Measurements from ENCODE around the gene SCLT1. TPM values are rescaled to one million over a fixed set of nuclear protein-coding genes. Genes with fewer than 3 reads are reported as not detected.

Gene SCLT1
- polyA plus RNA-seq, 1 donor from 2014 or later, result 12.8 TPM

- no peak overlapping the region for H3K9ac ChIP-seq (ENCODE audit: low read length)
Measured at GRCh38 chr4:128847082-128847724, 246.1 kb downstream of the SCLT1 start.

DNA sequence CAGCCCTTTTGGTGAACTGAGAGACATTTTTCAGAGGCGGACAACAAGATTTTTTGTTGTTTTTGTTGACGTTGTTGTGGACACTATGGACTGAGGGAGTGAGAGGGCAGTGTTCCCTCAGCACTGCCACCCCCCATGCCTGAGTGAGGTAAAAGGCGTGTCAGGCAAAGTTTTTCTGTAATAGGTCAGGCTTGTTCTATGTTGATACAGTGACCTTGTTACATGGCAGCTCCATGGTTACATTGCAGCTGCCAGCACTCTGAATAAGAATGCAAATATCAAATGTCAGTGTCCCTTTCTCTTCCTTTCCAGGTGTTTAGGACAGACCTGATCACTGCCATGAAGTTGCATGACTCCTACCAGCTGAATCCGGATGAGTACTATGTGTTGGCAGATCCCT is 247.3 kb downstream of the SCLT1 start:
- H3K36me3 ChIP-seq (ENCODE audit: insufficient read depth, low read length), result no peaks in the 10 kb centered on the region
- H3K4me2 ChIP-seq (ENCODE audit: low read length), result no peak overlapping the region
- H3K4me3 ChIP-seq (ENCODE audit: low read length), result no peak overlapping the region
- H3K79me2 ChIP-seq (replicated peaks; ENCODE audit: insufficient read depth, low read length), result peaks cover 9% of the 10 kb centered on the region
- H3K9me2 ChIP-seq (ENCODE audit: insufficient read depth, low read length), result no peaks in the 10 kb centered on the region
- H2AFZ ChIP-seq (ENCODE audit: low read depth, low read length), result no peak overlapping the region
- H4K20me1 ChIP-seq (ENCODE audit: insufficient read depth), result no peaks in the 10 kb centered on the region
- no peak overlapping the region for H3K9ac ChIP-seq (ENCODE audit: low read length)
- H3K9me3 ChIP-seq (ENCODE audit: low read length), result no peaks in the 10 kb centered on the region
- no peak overlapping the region for H3K27ac ChIP-seq (ENCODE audit: low read length)
- no peaks in the 10 kb centered on the region for H3K27me3 ChIP-seq (ENCODE audit: insufficient read depth, low read depth, low read length)
- H3F3A ChIP-seq (ENCODE audit: insufficient read depth, low read length, poor library complexity, severe bottlenecking), result no peaks in the 10 kb centered on the region
- TF ChIP-seq TAF1 (IDR thresholded peaks at IDR 0.05; ENCODE audit: low read depth), result no peak
- TF ChIP-seq EZH2 (IDR thresholded peaks at IDR 0.05; ENCODE audit: borderline replicate concordance, insufficient read depth, low read length, poor library complexity, severe bottlenecking), result no peak
- TF ChIP-seq, protein P1, sequence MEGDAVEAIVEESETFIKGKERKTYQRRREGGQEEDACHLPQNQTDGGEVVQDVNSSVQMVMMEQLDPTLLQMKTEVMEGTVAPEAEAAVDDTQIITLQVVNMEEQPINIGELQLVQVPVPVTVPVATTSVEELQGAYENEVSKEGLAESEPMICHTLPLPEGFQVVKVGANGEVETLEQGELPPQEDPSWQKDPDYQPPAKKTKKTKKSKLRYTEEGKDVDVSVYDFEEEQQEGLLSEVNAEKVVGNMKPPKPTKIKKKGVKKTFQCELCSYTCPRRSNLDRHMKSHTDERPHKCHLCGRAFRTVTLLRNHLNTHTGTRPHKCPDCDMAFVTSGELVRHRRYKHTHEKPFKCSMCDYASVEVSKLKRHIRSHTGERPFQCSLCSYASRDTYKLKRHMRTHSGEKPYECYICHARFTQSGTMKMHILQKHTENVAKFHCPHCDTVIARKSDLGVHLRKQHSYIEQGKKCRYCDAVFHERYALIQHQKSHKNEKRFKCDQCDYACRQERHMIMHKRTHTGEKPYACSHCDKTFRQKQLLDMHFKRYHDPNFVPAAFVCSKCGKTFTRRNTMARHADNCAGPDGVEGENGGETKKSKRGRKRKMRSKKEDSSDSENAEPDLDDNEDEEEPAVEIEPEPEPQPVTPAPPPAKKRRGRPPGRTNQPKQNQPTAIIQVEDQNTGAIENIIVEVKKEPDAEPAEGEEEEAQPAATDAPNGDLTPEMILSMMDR (IDR thresholded peaks at IDR 0.05; ENCODE audit: poor library complexity, severe bottlenecking), result no peak
- TF ChIP-seq POLR2AphosphoS5 (IDR thresholded peaks at IDR 0.05), result no peak
- no peak for TF ChIP-seq EP300 (conservative IDR thresholded peaks at IDR 0.05; ENCODE audit: poor library complexity, severe bottlenecking)
- TF ChIP-seq MXI1 (conservative IDR thresholded peaks at IDR 0.05; ENCODE audit: poor library complexity, severe bottlenecking), result no peak
- no peak for TF ChIP-seq REST (IDR thresholded peaks at IDR 0.05; ENCODE audit: borderline replicate concordance)

More at GRCh38 chr4:128847082-128847724, 246.1 kb downstream of the SCLT1 start:
- H3K9me2 ChIP-seq (ENCODE audit: insufficient read depth, low read length), result no peaks in the 10 kb centered on the region
- H3K9me3 ChIP-seq (ENCODE audit: low read length), result no peaks in the 10 kb centered on the region
- no peaks in the 10 kb centered on the region for H3K36me3 ChIP-seq (ENCODE audit: insufficient read depth, low read length)
- H3K27me3 ChIP-seq (ENCODE audit: insufficient read depth, low read depth, low read length), result no peaks in the 10 kb centered on the region
- TF ChIP-seq TAF1 (IDR thresholded peaks at IDR 0.05; ENCODE audit: low read depth), result no peak
- no peak for TF ChIP-seq EP300 (conservative IDR thresholded peaks at IDR 0.05; ENCODE audit: poor library complexity, severe bottlenecking)
- TF ChIP-seq, protein P1 (IDR thresholded peaks at IDR 0.05; ENCODE audit: poor library complexity, severe bottlenecking), result no peak
- no peak for TF ChIP-seq RAD21 (conservative IDR thresholded peaks at IDR 0.05)
- no peak for TF ChIP-seq REST (IDR thresholded peaks at IDR 0.05; ENCODE audit: borderline replicate concordance)
- TF ChIP-seq EZH2 (IDR thresholded peaks at IDR 0.05; ENCODE audit: borderline replicate concordance, insufficient read depth, low read length, poor library complexity, severe bottlenecking), result no peak
- TF ChIP-seq MXI1 (conservative IDR thresholded peaks at IDR 0.05; ENCODE audit: poor library complexity, severe bottlenecking), result no peak
- TF ChIP-seq SMC3 (conservative IDR thresholded peaks at IDR 0.05; ENCODE audit: poor library complexity), result no peak
- TF ChIP-seq POLR2AphosphoS5 (IDR thresholded peaks at IDR 0.05), result no peak
- H4K20me1 ChIP-seq (ENCODE audit: insufficient read depth), result no peaks in the 10 kb centered on the region
- H3K27ac ChIP-seq (ENCODE audit: low read length), result no peak overlapping the region
- H3F3A ChIP-seq (ENCODE audit: insufficient read depth, low read length, poor library complexity, severe bottlenecking), result no peaks in the 10 kb centered on the region
- no peak overlapping the region for H3K4me2 ChIP-seq (ENCODE audit: low read length)
- H3K79me2 ChIP-seq (replicated peaks; ENCODE audit: insufficient read depth, low read length), result peaks cover 3% of the 10 kb centered on the region
- no peak overlapping the region for H2AFZ ChIP-seq (ENCODE audit: low read depth, low read length)
- H3K4me3 ChIP-seq (ENCODE audit: low read length), result no peak overlapping the region

Data from neural cell (in vitro differentiated cells).